Psoas muscle (tissue), 8 donors: ENCODE measurements around the gene CAPN12. TPM values are rescaled to one million over a fixed set of nuclear protein-coding genes. Genes with fewer than 3 reads are reported as not detected.

Experiments used
- ATAC-seq, 4 donors: fragments of 200-7000 bp; cut with Tn5 transposase; one replicate each; pipeline ENCODE4 v1.9.1; 2020; ENCODE audit warnings: moderate library complexity in 3 of 4, mild to moderate bottlenecking in 2 of 4
- DNase-seq, 2 donors: peaks; one replicate each; pipeline ENCODE4 v3.0.0-alpha.2; 2020
- H3K27ac ChIP-seq: fragments of 200-600 bp; one replicate; pipeline ENCODE4 v1.8.0; 2022
- H3K27me3 ChIP-seq, 3 donors: fragments of 200-600 bp in 1 of 3; one replicate each; pipeline versions ENCODE4 v1.6.1 to v1.8.0; 2013 to 2022; ENCODE audit warnings: low read length in 2 of 3, mild to moderate bottlenecking in 2 of 3, moderate library complexity in 1 of 3; ENCODE audit not compliant: insufficient read depth in 3 of 3
- H3K36me3 ChIP-seq, 2 donors: fragments of 200-600 bp in 1 of 2; one replicate each; pipeline versions ENCODE4 v1.6.1 to v1.8.0; 2013 to 2022; ENCODE audit warnings: low read depth in 1 of 2, mild to moderate bottlenecking in 1 of 2, moderate library complexity in 1 of 2; ENCODE audit not compliant: insufficient read depth in 1 of 2
- H3K4me1 ChIP-seq: fragments of 200-600 bp; one replicate; pipeline ENCODE4 v1.8.0; 2022
- H3K4me3 ChIP-seq: fragments of 200-600 bp; one replicate; pipeline ENCODE4 v1.8.0; 2022; ENCODE audit warnings: mild to moderate bottlenecking
- H3K9me3 ChIP-seq: fragments of 200-600 bp; one replicate; pipeline ENCODE4 v1.8.0; 2022
- WGBS, 3 donors: extraction: QIAGEN DNeasy Blood & Tissue Kit; methylation state at CpG; one replicate each; pipeline versions ENCODE4 v1.1.6 to v1.1.7; 2013; 5-methylcytosine and 5-hydroxymethylcytosine counted together
- intact Hi-C, 2 donors: fragments of 100-400 bp; cut with DNase I; formaldehyde crosslinking; loops; one replicate each; pipeline versions ENCODE4 v1.11.0 to v1.14.2; 2022
- polyA plus RNA-seq, 3 donors: library from polyadenylated mRNA; stranded (reverse); fragments of 200-250 nt; gene quantifications; one replicate each; pipeline ENCODE4 v1.2.3, GENCODE V29; 2013
- total RNA-seq, 4 donors: library from RNA; stranded (reverse); fragmentation: NEBNext Ultra II Directional in 2 of 4; extraction: Animal tissue kit (Norgen Biotek cat#: 25700) in 2 of 4; gene quantifications; one replicate each; pipeline versions ENCODE4 v1.2.1 to v1.2.4, GENCODE V29; 2021 to 2023
- TF ChIP-seq, protein P1 (sequence below): fragments of 200-600 bp; IDR thresholded peaks from one replicate; pipeline ENCODE4 v1.8.0; 2022; ENCODE audit warnings: antibody characterized with exemption
- donor health status: healthy with polysubstance abuse.
- donor health status: DM: no; HTN: no; CAD: no; lungs with moderate emphysema.
- donor health status: Bipolar disorder and iron deficiency.
- donor health status: healthy.
- donor health status: DM: yes; HTN: yes; CAD: no.
- donor health status: DM: no; HTN: no; CAD: no.
- donor health status: DM: no; HTN: no; CAD: no.
- donor health status: DM: yes; HTN: yes; CAD: no.

CAPN12 gene
- total and polyA plus RNA-seq, 7 donors, result 0.27 to 0.64 (median 0.35) TPM

DNA sequence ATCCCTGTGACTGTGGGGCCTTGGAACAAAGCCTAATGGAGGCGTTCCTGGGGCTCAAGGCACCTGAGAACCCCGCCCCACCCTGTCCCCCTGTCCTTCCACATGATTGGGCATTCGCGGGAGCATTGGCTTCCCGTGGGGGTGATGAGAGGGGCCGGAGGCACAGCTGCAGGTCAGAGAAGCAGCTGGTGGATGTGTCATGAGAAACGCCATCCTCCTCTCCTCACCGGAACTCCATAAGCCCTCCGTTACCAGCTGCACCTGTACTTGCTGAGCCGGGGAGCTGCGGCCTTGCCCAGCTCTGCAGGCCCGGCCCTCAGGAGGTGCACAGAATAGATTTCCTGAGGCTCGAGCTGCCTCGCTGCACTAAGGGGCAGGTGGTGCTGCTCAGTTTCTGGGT, 42.0 kb downstream of the CAPN12 start:
- 59 to 64% (median 64%) methylated on average over 14 of the region's 14 CpGs for WGBS, 3 donors
- H3K4me1 ChIP-seq, result peaks cover 26% of the 10 kb centered on the region
- no peaks in the 10 kb centered on the region for H3K9me3 ChIP-seq
- no peak for DNase-seq
- TF ChIP-seq, protein P1, sequence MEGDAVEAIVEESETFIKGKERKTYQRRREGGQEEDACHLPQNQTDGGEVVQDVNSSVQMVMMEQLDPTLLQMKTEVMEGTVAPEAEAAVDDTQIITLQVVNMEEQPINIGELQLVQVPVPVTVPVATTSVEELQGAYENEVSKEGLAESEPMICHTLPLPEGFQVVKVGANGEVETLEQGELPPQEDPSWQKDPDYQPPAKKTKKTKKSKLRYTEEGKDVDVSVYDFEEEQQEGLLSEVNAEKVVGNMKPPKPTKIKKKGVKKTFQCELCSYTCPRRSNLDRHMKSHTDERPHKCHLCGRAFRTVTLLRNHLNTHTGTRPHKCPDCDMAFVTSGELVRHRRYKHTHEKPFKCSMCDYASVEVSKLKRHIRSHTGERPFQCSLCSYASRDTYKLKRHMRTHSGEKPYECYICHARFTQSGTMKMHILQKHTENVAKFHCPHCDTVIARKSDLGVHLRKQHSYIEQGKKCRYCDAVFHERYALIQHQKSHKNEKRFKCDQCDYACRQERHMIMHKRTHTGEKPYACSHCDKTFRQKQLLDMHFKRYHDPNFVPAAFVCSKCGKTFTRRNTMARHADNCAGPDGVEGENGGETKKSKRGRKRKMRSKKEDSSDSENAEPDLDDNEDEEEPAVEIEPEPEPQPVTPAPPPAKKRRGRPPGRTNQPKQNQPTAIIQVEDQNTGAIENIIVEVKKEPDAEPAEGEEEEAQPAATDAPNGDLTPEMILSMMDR, result no peak
- H3K36me3 ChIP-seq, result peaks cover 0 to 76% of the 10 kb centered on the region in 2 donors
- intact Hi-C loops, result no loop called here
- H3K27me3 ChIP-seq, result no peaks in the 10 kb centered on the region
- H3K27ac ChIP-seq, result no peak overlapping the region
- no peak overlapping the region for H3K4me3 ChIP-seq
- ATAC-seq, result peak in 3 of 4 donors; percentile 15 to 27 (median 24)

DNA sequence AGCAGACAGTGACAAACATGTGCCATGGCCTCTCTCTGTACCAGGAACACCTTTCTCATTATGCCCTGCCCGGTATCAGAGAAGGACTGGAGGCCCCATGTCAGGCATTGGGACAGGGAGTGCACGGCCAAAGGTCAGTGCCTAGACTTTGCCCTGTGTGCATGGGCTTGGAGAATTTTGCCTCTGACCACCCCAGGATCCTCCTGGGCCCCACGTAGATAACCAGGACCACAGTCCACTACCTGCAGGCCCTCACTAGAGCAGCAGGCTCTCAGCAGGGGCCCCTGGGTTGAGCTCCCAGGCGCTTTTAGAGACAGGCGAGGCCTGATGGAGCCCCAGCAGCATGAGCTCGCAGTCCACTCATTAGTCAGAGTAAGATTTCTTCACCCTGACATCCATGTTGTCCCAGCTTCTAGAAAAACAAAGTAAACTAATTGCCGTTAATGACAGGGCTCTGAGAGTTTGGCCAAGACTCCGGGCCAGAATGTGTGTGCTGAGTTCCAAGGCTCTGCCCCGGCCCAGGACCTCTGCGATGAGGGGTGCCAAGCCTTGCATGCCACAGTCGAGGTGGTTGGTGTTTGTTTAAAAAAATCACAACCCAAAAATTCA, 42.7 kb downstream of the CAPN12 start:
- no peak for DNase-seq
- Histone ChIP-seq H3K36me3 (peaks cover 0 to 76% of the 10 kb centered on the region in 2 donors), H3K4me1 (peaks cover 25% of the 10 kb centered on the region), H3K27me3 (no peaks in the 10 kb centered on the region), H3K4me3 (no peak overlapping the region), H3K27ac (peak overlapping the region; percentile 46), H3K9me3 (no peaks in the 10 kb centered on the region)
- peak in 3 of 4 donors; percentile 12 to 26 (median 13) for ATAC-seq
- TF ChIP-seq, protein P1, result no peak
- 47 to 63% (median 56%) methylated on average over 11 of the region's 11 CpGs for WGBS, 3 donors
- intact Hi-C loops, result no loop called here

DNA sequence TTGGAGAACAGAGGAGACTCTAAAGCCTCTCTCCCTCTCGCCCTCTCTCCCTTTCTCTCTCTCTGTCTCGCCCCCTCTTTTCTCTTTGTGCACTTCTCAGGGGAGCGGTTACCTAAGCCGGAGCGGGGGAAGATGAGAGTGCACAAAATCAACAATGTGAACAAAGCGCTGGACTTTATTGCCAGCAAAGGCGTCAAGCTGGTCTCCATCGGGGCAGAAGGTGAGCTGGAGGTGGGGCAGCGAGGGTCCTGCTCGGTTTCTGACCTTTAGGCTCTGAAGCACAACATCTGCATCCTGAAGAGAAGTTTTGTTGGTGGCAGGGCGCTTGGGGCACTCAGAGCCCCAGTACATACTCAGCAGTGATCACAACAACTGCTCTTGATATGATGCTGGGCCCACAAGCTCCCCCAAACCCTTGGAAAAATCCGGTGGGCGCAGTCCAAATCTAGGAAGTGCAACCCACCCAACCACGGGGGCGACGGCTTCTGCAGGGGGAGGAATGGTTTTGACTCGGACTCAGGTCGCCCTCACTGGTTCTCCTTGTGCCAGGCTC, 43.3 kb downstream of the CAPN12 start:
- H3K4me1 ChIP-seq, result peaks cover 29% of the 10 kb centered on the region
- 80 to 89% (median 85%) methylated on average over 18 of the region's 18 CpGs for WGBS, 3 donors

DNA sequence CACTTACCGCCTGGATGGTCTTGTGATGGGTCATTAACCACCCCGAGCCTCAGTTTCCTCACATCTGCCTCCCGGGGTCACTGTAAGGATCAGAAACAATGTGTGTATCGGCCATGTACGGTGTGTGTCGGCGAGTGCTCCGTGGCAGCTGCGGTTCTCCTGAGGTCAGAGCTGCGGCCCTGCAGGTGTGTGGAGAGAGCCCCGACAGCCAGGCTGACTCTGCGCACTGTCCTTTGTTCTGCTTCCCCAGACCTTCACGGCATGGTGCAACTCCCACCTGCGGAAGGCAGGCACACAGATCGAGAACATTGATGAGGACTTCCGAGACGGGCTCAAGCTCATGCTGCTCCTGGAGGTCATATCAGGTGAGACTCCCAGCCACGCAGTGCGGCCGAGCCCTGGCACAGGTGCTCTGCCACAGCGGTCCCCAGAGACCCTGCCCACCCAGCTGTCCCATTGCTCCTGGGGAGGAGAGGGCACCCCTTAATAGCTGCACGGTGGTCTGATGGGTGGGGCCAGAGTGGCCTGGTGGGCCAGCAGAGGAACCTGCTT, 43.8 kb downstream of the CAPN12 start:
- WGBS, 3 donors, result 85 to 88% (median 86%) methylated on average over 21 to 22 of the region's 22 CpGs
- Histone ChIP-seq H3K4me1 (peaks cover 33% of the 10 kb centered on the region), H3K9me3 (no peaks in the 10 kb centered on the region), H3K4me3 (no peak overlapping the region), H3K27me3 (no peaks in the 10 kb centered on the region), H3K36me3 (peaks cover 0 to 65% of the 10 kb centered on the region in 2 donors), H3K27ac (peak overlapping the region; percentile 36)
- TF ChIP-seq, protein P1, result no peak
- ATAC-seq (no peak), DNase-seq (no peak)
- intact Hi-C loops, result no loop called here

More for the DNA sequence above, 43.3 kb downstream of the CAPN12 start:
- ATAC-seq (no peak), DNase-seq (no peak)
- intact Hi-C loops, result no loop called here
- H3K9me3 ChIP-seq, result no peaks in the 10 kb centered on the region
- peaks cover 0 to 71% of the 10 kb centered on the region in 2 donors for H3K36me3 ChIP-seq
- TF ChIP-seq, protein P1, result no peak
- peak overlapping the region; percentile 46 for H3K27ac ChIP-seq
- no peak overlapping the region for H3K4me3 ChIP-seq
- H3K27me3 ChIP-seq, result no peaks in the 10 kb centered on the region
